ENCODE results near the gene PTPRR. TPM values are rescaled to one million over a fixed set of nuclear protein-coding genes. Genes with fewer than 3 reads are reported as not detected.

The PTPRR gene
- total and polyA plus RNA-seq, 2 of the 4 experiments (the other 2 are of a cell fraction) = 0.18 to 0.21 TPM

- no peak for TF ChIP-seq CEBPB (IDR thresholded peaks at IDR 0.05; ENCODE audit: low read depth, low read length)
These were observed 29.4 kb downstream of the PTPRR start (continued) for GRCh38 chr12:70890895-70891832.

GRCh38 chr12:70885956-70886355 lies 34.6 kb downstream of the PTPRR start:
- DNase-seq (no peak), ATAC-seq (ENCODE audit: low read depth) (no peak)
- no peak overlapping the region for H2AK5ac ChIP-seq (ENCODE audit: low read depth, low read length)
- no peak overlapping the region for H2AK9ac ChIP-seq (replicated peaks; ENCODE audit: low read depth, low read length, poor library complexity)
- H3K4me3 ChIP-seq (ENCODE audit: insufficient read depth, low read depth, low read length) = no peak overlapping the region
- peaks cover 2% of the 10 kb centered on the region; the same call in 1 of the 2 replicates for H3K9me3 ChIP-seq (ENCODE audit: control insufficient read depth, insufficient read depth, low read length)
- no peak overlapping the region for H2BK20ac ChIP-seq (ENCODE audit: low read depth, low read length)
- no peaks in the 10 kb centered on the region for H3K36me3 ChIP-seq (ENCODE audit: control insufficient read depth, insufficient read depth, low read length)
- H3K9ac ChIP-seq (ENCODE audit: low read depth, low read length) = no peak overlapping the region
- in situ Hi-C loops (cut with MboI; ENCODE audit: low sequenced_read_pairs) = no loop called here
- TF ChIP-seq POLR2A (IDR thresholded peaks at IDR 0.05; ENCODE audit: low read depth, low read length) (no peak), CHD1 (IDR thresholded peaks at IDR 0.05; ENCODE audit: low read depth, low read length) (no peak)
- no peak overlapping the region for H3K14ac ChIP-seq (replicated peaks; ENCODE audit: low read depth, low read length)
- H3K4ac ChIP-seq (ENCODE audit: low read depth, low read length) = no peak overlapping the region
- no peak overlapping the region for H3K4me2 ChIP-seq (ENCODE audit: low read depth, low read length)
- no peak overlapping the region for H3K18ac ChIP-seq (ENCODE audit: low read depth, low read length)
- no peaks in the 10 kb centered on the region for H3K4me1 ChIP-seq (ENCODE audit: control insufficient read depth, insufficient read depth, low read length)
- H3K27ac ChIP-seq (ENCODE audit: insufficient read depth, low read length) = no peak overlapping the region
- no peak overlapping the region for H4K8ac ChIP-seq (ENCODE audit: low read depth in 2 of 2, low read length in 2 of 2)
- no peak overlapping the region for H3K56ac ChIP-seq (ENCODE audit: extremely low read depth, insufficient read depth, low read length)
- H2BK5ac ChIP-seq (ENCODE audit: low read depth, low read length, poor library complexity, severe bottlenecking) = no peak overlapping the region
- no peak overlapping the region for H2BK120ac ChIP-seq (ENCODE audit: low read depth, low read length)
- CTCF ChIA-PET = no interaction called here
- intact Hi-C loops (cut with micrococcal nuclease) = no loop called here
- H2BK15ac ChIP-seq (ENCODE audit: low read depth, low read length) = no peak overlapping the region
- H3K23ac ChIP-seq (ENCODE audit: low read depth, low read length) = no peak overlapping the region
- no peak overlapping the region for H2AFZ ChIP-seq (replicated peaks; ENCODE audit: low read length, poor library complexity)
- WGBS, 2 experiments (ENCODE audit: extremely low coverage in 2 of 2, insufficient read length in 1 of 2) = 0% methylated on average over 2 of the region's 3 CpGs; no CpG with 5 or more reads in 1 of the 2 experiments
- BruUV-seq (replicated peaks) = no TSS peak
- dilution Hi-C loops (cut with HindIII; ENCODE audit: low sequenced_read_pairs, unreplicated experiment) = no loop called here
- H4K20me1 ChIP-seq (ENCODE audit: insufficient read depth, low read length) = no peaks in the 10 kb centered on the region
- H3K27me3 ChIP-seq (ENCODE audit: control insufficient read depth, insufficient read depth, low read length) = no peaks in the 10 kb centered on the region
- no peaks in the 10 kb centered on the region for H3K9me1 ChIP-seq (ENCODE audit: insufficient read depth, low read length)
- H4K91ac ChIP-seq (ENCODE audit: insufficient read depth, low read depth, low read length) = no peak overlapping the region
- H4K5ac ChIP-seq (ENCODE audit: low read depth, low read length) = no peak overlapping the region
- no peaks in the 10 kb centered on the region for H3K79me1 ChIP-seq (ENCODE audit: low read depth in 1 of 2, low read length in 2 of 2)
- POLR2A ChIA-PET (ENCODE audit: unreplicated experiment) = no interaction called here

Measured in IMR-90 (cell line).